Measurements from ENCODE around the gene CACFD1. TPM values are rescaled to one million over a fixed set of nuclear protein-coding genes. Genes with fewer than 3 reads are reported as not detected.

The CACFD1 gene
- total RNA-seq, 2 experiments from 2014 or later: 0.68 to 1.2 TPM

- no peak overlapping the region for H3K4me3 Mint-ChIP-seq
- POLR2A ChIA-PET: interaction anchor here (1.0 kb wide), 1 partner anchor 16 kb away, joined by 3 read pairs; the partner anchor contains the start of gene SLC2A6
Observed at GRCh38 chr9:133494636-133495326, 35.0 kb downstream of the CACFD1 start.

DNA sequence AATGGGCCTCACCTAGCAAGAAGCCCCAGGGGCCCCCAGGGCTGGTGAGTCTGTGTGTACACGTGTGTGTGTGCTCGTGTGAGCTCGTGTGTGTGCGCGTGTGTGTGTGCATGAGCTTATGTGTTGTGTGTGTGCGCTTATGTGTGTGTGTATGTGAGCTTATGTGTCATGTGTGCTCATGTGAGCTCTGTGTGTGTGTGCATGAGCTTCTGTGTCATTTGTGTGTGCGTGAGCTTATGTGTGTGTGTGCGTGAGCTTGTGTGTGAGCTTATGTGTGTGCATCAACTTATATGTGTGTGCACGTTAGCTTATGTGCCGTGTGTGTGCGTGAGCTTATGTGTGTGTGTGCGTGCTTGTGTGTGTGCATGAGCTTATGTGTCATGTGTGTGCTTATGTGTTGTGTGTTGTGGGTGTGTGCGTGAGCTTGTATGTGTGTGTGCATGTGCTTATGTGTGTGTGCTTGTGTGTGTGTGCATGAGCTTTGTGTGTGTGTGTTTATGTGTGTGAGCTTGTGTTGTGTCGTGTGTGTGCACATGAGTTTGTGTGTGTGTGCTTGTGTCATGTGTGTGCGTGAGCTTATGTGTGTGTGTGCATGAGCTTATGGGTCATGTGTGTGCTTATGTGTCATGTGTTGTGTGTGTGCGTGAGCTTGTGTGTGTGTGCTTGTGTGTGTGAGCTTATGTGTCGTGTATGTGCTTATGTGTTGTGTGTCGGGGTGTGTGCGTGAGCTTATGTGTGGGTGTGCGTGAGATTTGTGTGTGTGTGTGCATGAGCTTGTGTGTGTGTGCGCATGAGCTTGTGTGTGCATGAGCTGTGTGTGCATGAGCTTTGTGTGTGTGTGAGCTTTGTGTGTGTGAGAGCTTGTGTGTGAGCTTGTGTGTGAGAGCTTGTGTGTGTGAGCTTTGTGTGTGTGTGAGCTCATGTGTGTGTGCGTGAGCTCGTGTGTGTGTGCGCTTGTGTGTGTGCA, 35.8 kb downstream of the CACFD1 start:
- H3K4me3 Mint-ChIP-seq: no peak overlapping the region
- CTCF ChIA-PET: interaction anchor here (0.9 kb wide), 1 partner anchor 9 kb away, joined by 5 read pairs; no protein-coding TSS in a partner anchor
- H3K27ac Mint-ChIP-seq: no peak overlapping the region
- H3K9me3 Mint-ChIP-seq: peaks cover 3% of the 10 kb centered on the region
- no peaks in the 10 kb centered on the region for H3K4me1 Mint-ChIP-seq
- POLR2A ChIA-PET: no interaction called here
- H3K36me3 Mint-ChIP-seq (ENCODE audit: low read depth): no peaks in the 10 kb centered on the region
- peaks cover 4% of the 10 kb centered on the region for H3K27me3 Mint-ChIP-seq
- no peak for DNase-seq

More at GRCh38 chr9:133494636-133495326, 35.0 kb downstream of the CACFD1 start:
- Mint-ChIP-seq H3K4me1 (no peaks in the 10 kb centered on the region), H3K27ac (no peak overlapping the region), H3K36me3 (ENCODE audit: low read depth) (no peaks in the 10 kb centered on the region), H3K9me3 (peaks cover 3% of the 10 kb centered on the region), H3K27me3 (peaks cover 1% of the 10 kb centered on the region)
- CTCF ChIA-PET: no interaction called here
- no peak for DNase-seq

DNA sequence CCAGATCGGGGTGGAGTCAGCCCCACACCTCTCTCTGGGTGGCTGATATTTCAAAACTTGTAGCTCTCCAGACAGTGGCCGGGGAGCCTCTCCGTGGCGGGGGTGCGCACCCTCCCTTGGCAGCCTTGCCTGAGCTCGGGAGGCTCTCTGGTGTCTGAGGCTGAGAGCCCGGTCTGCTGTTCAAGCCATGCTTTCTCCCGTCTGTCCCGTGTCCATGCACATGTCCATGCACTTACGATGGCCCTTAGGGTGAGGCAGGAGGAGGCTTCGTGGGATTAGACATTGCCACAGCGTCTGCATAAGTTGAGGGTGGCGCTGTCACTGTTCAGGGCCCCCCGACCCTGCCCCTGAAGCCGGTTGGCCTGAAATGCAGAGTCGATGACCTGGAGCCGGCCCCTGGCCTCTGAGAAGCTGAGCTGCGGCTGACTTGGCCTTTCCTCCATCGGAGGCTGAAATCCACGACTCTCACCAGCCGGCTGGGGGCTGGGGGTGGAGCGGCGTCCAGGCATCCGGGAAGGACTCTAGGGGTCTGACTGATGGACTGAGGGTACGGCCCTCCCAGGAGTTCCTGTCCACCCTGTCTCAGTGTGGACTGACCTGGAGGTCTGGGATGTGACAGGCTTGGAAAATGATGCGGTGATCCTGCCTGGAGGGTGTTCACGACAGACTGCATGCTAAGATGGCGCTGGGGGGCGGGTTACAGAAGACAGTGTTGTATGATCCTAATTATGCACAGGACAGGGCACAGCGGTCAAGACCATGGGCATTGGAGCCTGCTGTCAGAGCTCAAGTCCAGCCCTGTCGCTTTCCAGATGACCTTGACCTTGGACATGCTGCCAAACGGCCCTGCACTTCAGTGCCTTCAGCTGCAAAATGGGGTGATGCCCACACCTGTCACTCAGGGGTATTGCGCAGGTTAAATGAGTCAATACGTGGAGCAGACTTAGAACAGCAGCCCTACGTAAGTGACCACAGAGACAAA, 37.4 kb downstream of the CACFD1 start:
- CTCF ChIA-PET: no interaction called here
- POLR2A ChIA-PET: no interaction called here
- Mint-ChIP-seq H3K36me3 (ENCODE audit: low read depth) (peaks cover 4% of the 10 kb centered on the region), H3K27me3 (peaks cover 10% of the 10 kb centered on the region), H3K4me1 (no peaks in the 10 kb centered on the region), H3K27ac (no peak overlapping the region), H3K9me3 (peaks cover 15% of the 10 kb centered on the region), H3K4me3 (no peak overlapping the region)
- no peak for DNase-seq

GRCh38 chr9:133499132-133499891, 39.5 kb downstream of the CACFD1 start:
- Mint-ChIP-seq H3K27me3 (peaks cover 10% of the 10 kb centered on the region), H3K27ac (no peak overlapping the region), H3K36me3 (ENCODE audit: low read depth) (peaks cover 4% of the 10 kb centered on the region), H3K4me3 (no peak overlapping the region), H3K9me3 (peaks cover 20% of the 10 kb centered on the region), H3K4me1 (no peaks in the 10 kb centered on the region)
- ChIA-PET CTCF (no interaction called here), POLR2A (no interaction called here)
- DNase-seq: no peak

DNA sequence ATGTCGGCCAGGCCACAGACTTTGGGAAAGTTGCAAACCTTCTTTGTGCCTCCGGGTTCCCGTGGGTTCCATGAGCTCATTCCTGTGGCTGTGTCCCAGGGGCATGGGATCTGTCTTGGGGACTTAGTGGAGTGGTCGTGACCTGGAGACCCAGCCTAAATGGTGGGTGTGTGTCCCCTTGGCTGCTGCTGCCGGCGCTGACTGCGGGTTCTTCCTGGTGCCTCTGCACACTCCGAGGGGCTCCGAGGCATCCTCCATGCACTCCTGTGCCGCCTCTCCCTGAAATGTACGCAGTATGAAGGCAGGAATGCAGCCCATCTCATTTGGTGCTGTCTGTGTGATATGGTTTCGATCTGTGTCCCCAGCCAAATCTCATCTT, 40.1 kb downstream of the CACFD1 start:
- Mint-ChIP-seq H3K27ac (no peak overlapping the region), H3K36me3 (ENCODE audit: low read depth) (peaks cover 4% of the 10 kb centered on the region), H3K4me3 (no peak overlapping the region), H3K27me3 (peaks cover 10% of the 10 kb centered on the region), H3K4me1 (no peaks in the 10 kb centered on the region), H3K9me3 (peaks cover 20% of the 10 kb centered on the region)
- DNase-seq: no peak
- ChIA-PET POLR2A (no interaction called here), CTCF (no interaction called here)

- DNase-seq: no peak
- Mint-ChIP-seq H3K27ac (no peak overlapping the region), H3K36me3 (ENCODE audit: low read depth) (peaks cover 4% of the 10 kb centered on the region), H3K9me3 (peaks cover 20% of the 10 kb centered on the region), H3K27me3 (peaks cover 10% of the 10 kb centered on the region), H3K4me3 (no peak overlapping the region), H3K4me1 (no peaks in the 10 kb centered on the region)
- POLR2A ChIA-PET: no interaction called here
- CTCF ChIA-PET: no interaction called here
Observed at GRCh38 chr9:133502112-133502511, 42.3 kb downstream of the CACFD1 start.

- Mint-ChIP-seq H3K4me3 (no peak overlapping the region), H3K36me3 (ENCODE audit: low read depth) (peaks cover 4% of the 10 kb centered on the region)
Observed at GRCh38 chr9:133505186-133505830, 45.5 kb downstream of the CACFD1 start.

DNA sequence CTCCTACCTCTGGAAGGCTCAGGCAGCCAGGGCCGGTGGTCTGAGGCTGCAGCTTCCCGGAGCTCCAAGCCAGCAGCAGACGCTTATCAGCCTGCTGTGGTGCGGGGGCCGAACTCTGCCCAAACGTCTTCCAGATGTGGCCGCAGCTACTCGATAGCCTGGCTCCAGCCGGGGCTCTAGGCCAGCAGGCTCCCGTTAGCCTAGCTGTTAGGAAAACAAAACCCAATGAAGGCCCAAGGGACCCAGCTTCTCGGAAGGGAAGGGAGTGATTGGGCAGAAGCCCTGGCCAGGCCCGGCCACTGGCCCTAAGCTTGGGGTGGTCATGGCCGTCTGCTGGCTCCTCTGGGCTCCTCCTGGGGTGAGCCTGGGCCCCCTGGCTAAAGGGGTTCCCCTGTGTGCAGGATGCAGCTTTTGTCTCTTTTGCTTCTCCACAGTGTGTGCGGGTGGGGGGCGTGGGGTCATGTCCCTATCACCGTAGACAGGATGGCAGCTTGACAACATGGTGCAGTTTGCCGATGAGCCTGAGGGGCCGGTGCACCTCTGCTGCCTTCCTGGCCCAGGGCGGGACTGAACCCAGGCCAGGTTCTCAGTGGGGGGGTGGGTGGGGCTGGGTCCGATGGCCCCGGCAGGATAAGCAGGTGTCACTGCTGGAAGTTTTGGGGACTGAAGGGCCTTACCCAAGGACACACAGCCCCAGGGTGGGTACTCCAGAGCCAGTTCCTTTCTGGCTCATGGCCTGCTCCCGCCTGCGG, 46.3 kb downstream of the CACFD1 start:
- peaks cover 7% of the 10 kb centered on the region for H3K4me1 Mint-ChIP-seq
- no peak overlapping the region for H3K4me3 Mint-ChIP-seq
- peaks cover 14% of the 10 kb centered on the region for H3K9me3 Mint-ChIP-seq
- no peak overlapping the region for H3K27ac Mint-ChIP-seq
- DNase-seq: no peak
- ChIA-PET POLR2A (no interaction called here), CTCF (no interaction called here)
- H3K36me3 Mint-ChIP-seq (ENCODE audit: low read depth): peaks cover 4% of the 10 kb centered on the region
- peaks cover 5% of the 10 kb centered on the region for H3K27me3 Mint-ChIP-seq

More at GRCh38 chr9:133505186-133505830, 45.5 kb downstream of the CACFD1 start:
- no peak overlapping the region for H3K27ac Mint-ChIP-seq
- H3K27me3 Mint-ChIP-seq: peaks cover 6% of the 10 kb centered on the region
- ChIA-PET POLR2A (no interaction called here), CTCF (no interaction called here)
- DNase-seq: no peak
- H3K9me3 Mint-ChIP-seq: peaks cover 17% of the 10 kb centered on the region
- H3K4me1 Mint-ChIP-seq: peaks cover 7% of the 10 kb centered on the region

GRCh38 chr9:133506653-133507038, 46.9 kb downstream of the CACFD1 start:
- ChIA-PET CTCF (no interaction called here), POLR2A (no interaction called here)
- no peak for DNase-seq
- H3K36me3 Mint-ChIP-seq (ENCODE audit: low read depth): no peaks in the 10 kb centered on the region
- H3K27me3 Mint-ChIP-seq: no peaks in the 10 kb centered on the region
- peaks cover 9% of the 10 kb centered on the region for H3K9me3 Mint-ChIP-seq
- H3K4me1 Mint-ChIP-seq: peaks cover 7% of the 10 kb centered on the region
- no peak overlapping the region for H3K27ac Mint-ChIP-seq
- no peak overlapping the region for H3K4me3 Mint-ChIP-seq

DNA sequence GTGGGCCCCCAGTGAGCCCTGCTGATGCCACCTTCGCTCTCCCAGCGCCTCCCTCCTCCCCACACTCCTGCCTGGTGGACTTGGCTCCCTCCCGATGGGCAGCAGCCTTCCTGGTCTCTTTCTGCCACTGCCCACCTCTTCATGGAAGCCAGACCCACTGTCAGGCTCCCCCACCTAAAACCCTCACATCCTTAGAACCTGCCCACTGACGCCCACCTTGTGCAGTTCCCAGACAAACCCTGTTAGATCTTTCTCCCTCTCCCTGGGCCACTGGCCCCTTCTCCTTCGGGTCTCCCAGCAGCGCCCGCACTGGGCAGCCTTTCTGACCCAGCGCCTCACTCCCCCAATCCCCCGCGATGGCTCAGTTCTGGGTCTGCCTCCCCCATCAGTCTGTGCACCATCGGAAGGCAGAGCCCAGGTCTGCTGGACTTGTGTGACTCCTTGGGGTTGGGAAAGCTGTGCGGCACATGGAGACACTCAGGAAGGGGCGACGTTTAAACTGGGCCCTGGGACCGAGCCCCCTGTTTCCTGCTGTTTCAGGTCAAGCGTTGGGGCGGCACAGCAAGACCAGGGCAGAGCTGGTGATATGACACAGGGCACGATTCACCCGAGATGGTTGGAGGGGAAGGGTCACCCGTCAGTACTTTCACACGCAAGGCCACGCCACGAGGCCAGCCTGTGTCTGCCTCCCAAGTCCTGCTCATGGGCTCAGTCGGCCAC, 47.6 kb downstream of the CACFD1 start:
- H3K27ac Mint-ChIP-seq: no peak overlapping the region
- DNase-seq: no peak
- ChIA-PET CTCF (no interaction called here), POLR2A (no interaction called here)
- peaks cover 7% of the 10 kb centered on the region for H3K4me1 Mint-ChIP-seq
- no peaks in the 10 kb centered on the region for H3K27me3 Mint-ChIP-seq
- peaks cover 3% of the 10 kb centered on the region for H3K9me3 Mint-ChIP-seq
- no peaks in the 10 kb centered on the region for H3K36me3 Mint-ChIP-seq (ENCODE audit: low read depth)
- H3K4me3 Mint-ChIP-seq: no peak overlapping the region

- ChIA-PET POLR2A (no interaction called here), CTCF (no interaction called here)
- Mint-ChIP-seq H3K4me3 (no peak overlapping the region), H3K27me3 (no peaks in the 10 kb centered on the region), H3K36me3 (ENCODE audit: low read depth) (no peaks in the 10 kb centered on the region), H3K9me3 (no peaks in the 10 kb centered on the region), H3K27ac (no peak overlapping the region), H3K4me1 (peaks cover 7% of the 10 kb centered on the region)
- DNase-seq: no peak
Observed at GRCh38 chr9:133508046-133508445, 48.3 kb downstream of the CACFD1 start.
